SU-DHL-6 (cell line): ENCODE results near the gene MROH2A.

Source experiments
- H2AFZ ChIP-seq: fragments of 200-600 bp; sonication (generic); 2 replicates; pipeline ENCODE4 v1.6.1; 2014; ENCODE audit warnings: low read depth, mild to moderate bottlenecking, moderate library complexity, mixed read lengths, antibody characterized with exemption, low read length; ENCODE audit not compliant: severe bottlenecking
- H3F3A ChIP-seq: fragments of 200-600 bp; shearing (Covaris generic); 2 replicates; pipeline ENCODE4 v1.6.0; 2016; ENCODE audit warnings: antibody characterized with exemption, mild to moderate bottlenecking; ENCODE audit not compliant: insufficient read depth
- H3K27ac ChIP-seq: fragments of 200-600 bp; sonication (generic); 2 replicates; pipeline ENCODE4 v1.5.1; 2016; ENCODE audit warnings: low read depth, mild to moderate bottlenecking, low read length, moderate library complexity, mixed read lengths
- H3K27me3 ChIP-seq: fragments of 200-600 bp; sonication (generic), shearing (Covaris generic); 2 replicates; pipeline ENCODE4 v1.6.0; 2014; ENCODE audit warnings: mild to moderate bottlenecking, low read length
- H3K36me3 ChIP-seq: fragments of 200-600 bp; sonication (generic); 2 replicates; pipeline ENCODE4 v1.6.1; 2014; ENCODE audit warnings: mild to moderate bottlenecking, low read length, mixed read lengths
- H3K4me2 ChIP-seq: fragments of 300-600, 200-600 bp; shearing (Covaris generic), sonication (generic); 2 replicates; pipeline ENCODE4 v1.6.0; 2014; ENCODE audit warnings: low read length, low read depth, mild to moderate bottlenecking; ENCODE audit not compliant: poor library complexity, severe bottlenecking
- H3K4me3 ChIP-seq: fragments of 200-600 bp; sonication (generic); 2 replicates; pipeline ENCODE4 v1.5.1; 2014; ENCODE audit warnings: antibody characterized with exemption, low read length, mild to moderate bottlenecking, mixed read lengths; ENCODE audit not compliant: insufficient read depth, poor library complexity, severe bottlenecking
- H3K79me2 ChIP-seq: fragments of 200-600 bp; sonication (generic); 2 replicates; pipeline ENCODE4 v1.6.1; 2014; ENCODE audit warnings: mild to moderate bottlenecking, low read length, moderate library complexity; ENCODE audit not compliant: insufficient read depth
- H3K9ac ChIP-seq: fragments of 200-600 bp; sonication (generic); 2 replicates; pipeline ENCODE4 v1.7.0; 2014; ENCODE audit warnings: mild to moderate bottlenecking, low read length
- H3K9me2 ChIP-seq: fragments of 200-600 bp; sonication (generic); replicated peaks from 2 replicates; pipeline ENCODE4 v1.6.1; 2014; ENCODE audit warnings: low read length; ENCODE audit not compliant: insufficient read depth
- H3K9me3 ChIP-seq: fragments of 200-600 bp; sonication (generic); 2 replicates; pipeline ENCODE4 v1.6.1; 2014; ENCODE audit warnings: low read length, mixed read lengths; ENCODE audit not compliant: insufficient read depth
- H4K20me1 ChIP-seq: fragments of 200-600 bp; sonication (generic); 2 replicates; pipeline ENCODE4 v1.6.1; 2014; ENCODE audit warnings: low read depth, mild to moderate bottlenecking, antibody characterized with exemption, low read length, moderate library complexity, mixed read lengths
- EZH2phosphoT487 ChIP-seq: fragments of 200-600 bp; sonication (generic), shearing (Covaris generic); conservative IDR thresholded peaks from 2 replicates; pipeline ENCODE4 v1.6.1; 2018; ENCODE audit warnings: mild to moderate bottlenecking, antibody characterized with exemption, low read length, moderate library complexity, mixed read lengths
- TF ChIP-seq, protein P1 (sequence below): fragments of 200-600 bp; sonication (generic); IDR thresholded peaks from one replicate; pipeline ENCODE4 v1.5.1; 2017; ENCODE audit warnings: antibody characterized with exemption, mild to moderate bottlenecking, low read length, moderate library complexity; ENCODE audit not compliant: insufficient read depth, poor library complexity, severe bottlenecking

MROH2A gene

DNA sequence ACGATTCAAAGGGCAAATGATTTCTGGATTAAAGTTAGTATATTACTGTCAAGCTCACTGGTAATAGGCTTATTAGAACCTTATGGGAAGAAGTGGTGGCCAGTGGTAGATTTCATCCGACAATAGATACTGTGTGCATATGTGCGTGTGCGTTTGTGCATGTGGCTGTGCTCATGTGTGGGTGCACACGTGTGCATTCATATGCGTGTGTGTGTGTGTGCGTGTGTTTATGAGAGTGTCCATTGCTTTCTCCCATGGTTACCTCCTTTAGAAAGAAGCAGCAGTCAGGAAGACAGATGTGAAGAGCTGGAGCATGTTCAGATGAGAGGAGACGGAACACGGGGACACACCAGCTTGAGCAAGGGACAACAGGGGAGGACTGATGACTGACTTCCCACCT, 8.9 kb upstream of the MROH2A start:
- Histone ChIP-seq H3K9ac (no peak overlapping the region), H3K36me3 (no peaks in the 10 kb centered on the region), H3K4me2 (no peak overlapping the region), H3K4me3 (no peak overlapping the region), H3K79me2 (no peaks in the 10 kb centered on the region), H3K9me2 (no peaks in the 10 kb centered on the region), H3K9me3 (no peaks in the 10 kb centered on the region), H3F3A (no peaks in the 10 kb centered on the region), H2AFZ (no peak overlapping the region), H3K27me3 (no peaks in the 10 kb centered on the region), H4K20me1 (no peaks in the 10 kb centered on the region), H3K27ac (no peak overlapping the region)
- TF ChIP-seq EZH2phosphoT487 = no peak
- TF ChIP-seq, protein P1, sequence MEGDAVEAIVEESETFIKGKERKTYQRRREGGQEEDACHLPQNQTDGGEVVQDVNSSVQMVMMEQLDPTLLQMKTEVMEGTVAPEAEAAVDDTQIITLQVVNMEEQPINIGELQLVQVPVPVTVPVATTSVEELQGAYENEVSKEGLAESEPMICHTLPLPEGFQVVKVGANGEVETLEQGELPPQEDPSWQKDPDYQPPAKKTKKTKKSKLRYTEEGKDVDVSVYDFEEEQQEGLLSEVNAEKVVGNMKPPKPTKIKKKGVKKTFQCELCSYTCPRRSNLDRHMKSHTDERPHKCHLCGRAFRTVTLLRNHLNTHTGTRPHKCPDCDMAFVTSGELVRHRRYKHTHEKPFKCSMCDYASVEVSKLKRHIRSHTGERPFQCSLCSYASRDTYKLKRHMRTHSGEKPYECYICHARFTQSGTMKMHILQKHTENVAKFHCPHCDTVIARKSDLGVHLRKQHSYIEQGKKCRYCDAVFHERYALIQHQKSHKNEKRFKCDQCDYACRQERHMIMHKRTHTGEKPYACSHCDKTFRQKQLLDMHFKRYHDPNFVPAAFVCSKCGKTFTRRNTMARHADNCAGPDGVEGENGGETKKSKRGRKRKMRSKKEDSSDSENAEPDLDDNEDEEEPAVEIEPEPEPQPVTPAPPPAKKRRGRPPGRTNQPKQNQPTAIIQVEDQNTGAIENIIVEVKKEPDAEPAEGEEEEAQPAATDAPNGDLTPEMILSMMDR = no peak

DNA sequence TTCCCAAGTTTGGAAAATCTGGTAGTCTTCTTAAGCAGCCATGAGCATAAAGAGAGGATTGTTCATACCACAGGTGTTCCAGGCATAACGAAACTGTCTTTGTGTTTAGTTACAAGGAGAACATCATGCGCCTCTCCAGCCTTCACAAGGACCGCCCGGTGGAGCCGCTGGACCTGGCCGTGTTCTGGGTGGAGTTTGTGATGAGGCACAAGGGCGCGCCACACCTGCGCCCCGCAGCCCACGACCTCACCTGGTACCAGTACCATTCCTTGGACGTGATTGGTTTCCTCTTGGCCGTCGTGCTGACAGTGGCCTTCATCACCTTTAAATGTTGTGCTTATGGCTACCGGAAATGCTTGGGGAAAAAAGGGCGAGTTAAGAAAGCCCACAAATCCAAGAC, 6.0 kb upstream of the MROH2A start:
- Histone ChIP-seq H3K4me2 (no peak overlapping the region), H3K4me3 (no peak overlapping the region), H3K27ac (no peak overlapping the region), H3K9ac (no peak overlapping the region), H3K79me2 (no peaks in the 10 kb centered on the region), H3K27me3 (no peaks in the 10 kb centered on the region), H3K36me3 (no peaks in the 10 kb centered on the region), H3K9me3 (no peaks in the 10 kb centered on the region), H3F3A (no peaks in the 10 kb centered on the region), H3K9me2 (no peaks in the 10 kb centered on the region), H4K20me1 (no peaks in the 10 kb centered on the region), H2AFZ (no peak overlapping the region)
- TF ChIP-seq, protein P1 = no peak
- TF ChIP-seq EZH2phosphoT487 = no peak

DNA sequence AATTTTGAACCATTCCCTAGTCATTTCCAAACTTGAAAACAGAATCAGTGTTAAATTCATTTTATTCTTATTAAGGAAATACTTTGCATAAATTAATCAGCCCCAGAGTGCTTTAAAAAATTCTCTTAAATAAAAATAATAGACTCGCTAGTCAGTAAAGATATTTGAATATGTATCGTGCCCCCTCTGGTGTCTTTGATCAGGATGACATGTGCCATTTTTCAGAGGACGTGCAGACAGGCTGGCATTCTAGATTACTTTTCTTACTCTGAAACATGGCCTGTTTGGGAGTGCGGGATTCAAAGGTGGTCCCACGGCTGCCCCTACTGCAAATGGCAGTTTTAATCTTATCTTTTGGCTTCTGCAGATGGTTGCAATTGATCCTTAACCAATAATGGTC, 5.5 kb upstream of the MROH2A start:
- Histone ChIP-seq H3K9me3 (no peaks in the 10 kb centered on the region), H3K27me3 (no peaks in the 10 kb centered on the region), H3K27ac (no peak overlapping the region), H3K4me3 (no peak overlapping the region), H3F3A (no peaks in the 10 kb centered on the region), H3K9ac (no peak overlapping the region), H3K9me2 (no peaks in the 10 kb centered on the region), H3K4me2 (no peak overlapping the region), H4K20me1 (no peaks in the 10 kb centered on the region), H3K36me3 (no peaks in the 10 kb centered on the region), H3K79me2 (no peaks in the 10 kb centered on the region), H2AFZ (no peak overlapping the region)
- TF ChIP-seq, protein P1 = no peak

DNA sequence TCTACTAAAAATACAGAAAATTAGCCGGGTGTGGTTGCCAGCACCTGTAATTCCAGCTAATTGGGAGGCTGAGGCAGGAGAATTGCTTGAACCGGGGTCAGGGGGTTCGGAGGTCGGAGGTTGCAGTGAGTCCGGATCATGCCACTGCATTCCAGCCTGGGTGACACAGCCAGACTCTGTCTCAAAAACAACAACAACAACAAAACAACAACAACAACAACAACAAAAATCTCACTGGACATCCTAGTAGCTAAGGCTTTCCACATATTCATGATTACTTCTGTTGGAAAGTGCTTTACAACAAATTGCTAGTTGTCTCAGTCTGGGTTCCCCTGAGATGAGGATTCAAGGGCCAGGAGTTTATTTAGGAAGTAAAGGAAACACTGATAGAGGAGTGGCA, 4.3 kb upstream of the MROH2A start:
- Histone ChIP-seq H3K79me2 (no peaks in the 10 kb centered on the region), H4K20me1 (no peaks in the 10 kb centered on the region), H3K4me2 (no peak overlapping the region), H2AFZ (no peak overlapping the region), H3K9me3 (no peaks in the 10 kb centered on the region), H3K27ac (no peak overlapping the region), H3K27me3 (no peaks in the 10 kb centered on the region), H3K4me3 (no peak overlapping the region), H3K9me2 (no peaks in the 10 kb centered on the region), H3F3A (no peaks in the 10 kb centered on the region), H3K36me3 (no peaks in the 10 kb centered on the region), H3K9ac (no peak overlapping the region)
- TF ChIP-seq EZH2phosphoT487 = no peak
- TF ChIP-seq, protein P1 = no peak
